Measurements from ENCODE around the gene RIPK4. TPM values are rescaled to one million over a fixed set of nuclear protein-coding genes. Genes with fewer than 3 reads are reported as not detected.

The RIPK4 gene
- total and polyA plus RNA-seq, 8 donors, result 5.8 to 10.5 (median 8.5) TPM

- TF ChIP-seq CTCF (IDR thresholded peaks at IDR 0.05), result no peak
- Histone ChIP-seq H3K4me3 (no peak overlapping the region), H3K4me1 (peaks cover 10 to 48% of the 10 kb centered on the region in 2 donors), H3K9me3 (no peaks in the 10 kb centered on the region), H3K27ac (no peak overlapping the region), H3K27me3 (peaks cover 6 to 58% of the 10 kb centered on the region in 2 donors), H3K36me3 (peaks cover 0 to 4% of the 10 kb centered on the region in 2 donors)
- DNase-seq (no peak), ATAC-seq (no peak)
- intact Hi-C loops (cut with DNase I), result no loop called here
Measured at GRCh38 chr21:41759926-41760325, 6.9 kb downstream of the RIPK4 start.

- H3K36me3 ChIP-seq, result peaks cover 0 to 4% of the 10 kb centered on the region in 2 donors
- ATAC-seq (no peak), DNase-seq (no peak)
- no peak overlapping the region for H3K27ac ChIP-seq
- TF ChIP-seq CTCF (IDR thresholded peaks at IDR 0.05), result no peak
- H3K4me3 ChIP-seq, result no peak overlapping the region
- peaks cover 4 to 52% of the 10 kb centered on the region in 2 donors for H3K27me3 ChIP-seq
- intact Hi-C loops (cut with DNase I), result no loop called here
- H3K4me1 ChIP-seq, result peaks cover 10 to 48% of the 10 kb centered on the region in 2 donors
- H3K9me3 ChIP-seq, result no peaks in the 10 kb centered on the region
Measured at GRCh38 chr21:41759214-41759840, 7.5 kb downstream of the RIPK4 start.

GRCh38 chr21:41758550-41758949 lies 8.3 kb downstream of the RIPK4 start:
- intact Hi-C loops (cut with DNase I), result no loop called here
- peaks cover 10 to 43% of the 10 kb centered on the region in 2 donors for H3K4me1 ChIP-seq
- ATAC-seq, result no peak
- no peak for DNase-seq
- no peak overlapping the region for H3K4me3 ChIP-seq
- TF ChIP-seq CTCF (IDR thresholded peaks at IDR 0.05), result no peak
- peaks cover 4 to 44% of the 10 kb centered on the region in 2 donors for H3K27me3 ChIP-seq
- H3K27ac ChIP-seq, result no peak overlapping the region
- H3K9me3 ChIP-seq, result no peaks in the 10 kb centered on the region
- H3K36me3 ChIP-seq, result peaks cover 0 to 4% of the 10 kb centered on the region in 2 donors

- intact Hi-C loops (cut with DNase I), result no loop called here
Measured at GRCh38 chr21:41755934-41756773, 10.7 kb downstream of the RIPK4 start.

More at GRCh38 chr21:41755934-41756773, 10.7 kb downstream of the RIPK4 start:
- H3K27ac ChIP-seq, result no peak overlapping the region
- H3K36me3 ChIP-seq, result peaks cover 0 to 4% of the 10 kb centered on the region in 2 donors
- H3K9me3 ChIP-seq, result no peaks in the 10 kb centered on the region
- H3K4me1 ChIP-seq, result peaks cover 8 to 27% of the 10 kb centered on the region in 2 donors
- peaks cover 0 to 20% of the 10 kb centered on the region in 2 donors for H3K27me3 ChIP-seq
- ATAC-seq, result no peak
- peak in 1 of 4 donors; percentile 30 for DNase-seq
- no peak overlapping the region for H3K4me3 ChIP-seq
- TF ChIP-seq CTCF (IDR thresholded peaks at IDR 0.05), result no peak
